ENCODE data around the gene CMYA5. TPM values are rescaled to one million over a fixed set of nuclear protein-coding genes. Genes with fewer than 3 reads are reported as not detected.

CMYA5 gene
- total RNA-seq, 2 experiments from 2014 or later: 0.13 to 0.16 TPM

DNA sequence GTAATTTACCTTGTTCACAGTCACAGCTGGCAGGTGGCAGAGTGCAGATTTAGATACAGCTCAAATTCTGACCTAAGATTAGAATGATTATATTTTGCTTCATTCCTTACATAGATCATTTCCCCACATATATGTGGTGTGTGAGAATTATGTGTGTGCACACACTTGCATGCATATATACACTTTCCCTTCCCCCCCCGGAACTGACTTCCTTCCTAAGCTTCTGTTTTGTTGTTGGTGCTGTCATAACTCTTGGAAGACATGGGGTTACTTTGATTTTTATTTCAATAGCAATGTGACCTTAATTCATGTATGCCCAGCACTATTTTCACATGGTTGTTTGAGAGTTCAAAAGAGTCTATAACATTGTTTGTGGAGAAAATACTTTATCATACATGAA is 112.8 kb downstream of the CMYA5 start:
- no peaks in the 10 kb centered on the region for H3K9me3 Mint-ChIP-seq
- DNase-seq (no peak), ATAC-seq (no peak)
- no peak overlapping the region for H3K4me3 Mint-ChIP-seq
- peaks cover 16% of the 10 kb centered on the region for H3K4me1 Mint-ChIP-seq (ENCODE audit: low read depth)
- intact Hi-C loops (cut with micrococcal nuclease): no loop called here
- CTCF ChIA-PET: interaction anchor here (0.6 to 2.2 kb wide), 4 partner anchors 17 to 738 kb away, joined by 3 to 8 read pairs (median 3); no protein-coding TSS in a partner anchor
- no peak overlapping the region for H3K27ac Mint-ChIP-seq
- H3K36me3 Mint-ChIP-seq (ENCODE audit: low read depth): no peaks in the 10 kb centered on the region
- TF ChIP-seq, protein P1, sequence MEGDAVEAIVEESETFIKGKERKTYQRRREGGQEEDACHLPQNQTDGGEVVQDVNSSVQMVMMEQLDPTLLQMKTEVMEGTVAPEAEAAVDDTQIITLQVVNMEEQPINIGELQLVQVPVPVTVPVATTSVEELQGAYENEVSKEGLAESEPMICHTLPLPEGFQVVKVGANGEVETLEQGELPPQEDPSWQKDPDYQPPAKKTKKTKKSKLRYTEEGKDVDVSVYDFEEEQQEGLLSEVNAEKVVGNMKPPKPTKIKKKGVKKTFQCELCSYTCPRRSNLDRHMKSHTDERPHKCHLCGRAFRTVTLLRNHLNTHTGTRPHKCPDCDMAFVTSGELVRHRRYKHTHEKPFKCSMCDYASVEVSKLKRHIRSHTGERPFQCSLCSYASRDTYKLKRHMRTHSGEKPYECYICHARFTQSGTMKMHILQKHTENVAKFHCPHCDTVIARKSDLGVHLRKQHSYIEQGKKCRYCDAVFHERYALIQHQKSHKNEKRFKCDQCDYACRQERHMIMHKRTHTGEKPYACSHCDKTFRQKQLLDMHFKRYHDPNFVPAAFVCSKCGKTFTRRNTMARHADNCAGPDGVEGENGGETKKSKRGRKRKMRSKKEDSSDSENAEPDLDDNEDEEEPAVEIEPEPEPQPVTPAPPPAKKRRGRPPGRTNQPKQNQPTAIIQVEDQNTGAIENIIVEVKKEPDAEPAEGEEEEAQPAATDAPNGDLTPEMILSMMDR (IDR thresholded peaks at IDR 0.05): no peak
- H3K27me3 Mint-ChIP-seq: no peaks in the 10 kb centered on the region
- POLR2A ChIA-PET: no interaction called here

DNA sequence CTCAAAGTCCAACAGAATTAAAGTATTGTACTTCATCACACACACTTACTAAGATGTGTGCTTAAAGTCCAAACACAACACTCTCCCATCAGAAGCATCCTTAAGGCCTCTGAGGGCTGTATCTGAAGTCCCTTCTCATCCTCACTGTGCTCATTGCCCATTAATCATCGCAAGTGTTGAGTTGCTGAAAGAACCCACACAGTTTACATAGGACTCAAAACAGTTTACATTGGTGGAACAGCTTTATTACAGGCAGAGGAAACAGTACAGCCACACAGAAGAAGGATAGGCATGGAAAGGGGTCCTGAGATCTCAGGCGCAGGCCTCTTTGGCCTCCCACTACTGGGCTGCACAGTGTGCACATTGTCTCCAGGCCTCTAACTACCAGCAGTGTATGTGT is 113.4 kb downstream of the CMYA5 start:
- no peak for ATAC-seq
- Mint-ChIP-seq H3K4me3 (no peak overlapping the region), H3K36me3 (ENCODE audit: low read depth) (no peaks in the 10 kb centered on the region), H3K4me1 (ENCODE audit: low read depth) (peaks cover 16% of the 10 kb centered on the region), H3K27ac (no peak overlapping the region), H3K27me3 (no peaks in the 10 kb centered on the region), H3K9me3 (no peaks in the 10 kb centered on the region)
- intact Hi-C loops (cut with micrococcal nuclease): no loop called here
- ChIA-PET CTCF (interaction anchor here (0.6 to 2.2 kb wide), 3 partner anchors 16 to 739 kb away, joined by 3 to 8 read pairs (median 3); no protein-coding TSS in a partner anchor), POLR2A (no interaction called here)
- DNase-seq: no peak
- TF ChIP-seq, protein P1 (IDR thresholded peaks at IDR 0.05): no peak

DNA sequence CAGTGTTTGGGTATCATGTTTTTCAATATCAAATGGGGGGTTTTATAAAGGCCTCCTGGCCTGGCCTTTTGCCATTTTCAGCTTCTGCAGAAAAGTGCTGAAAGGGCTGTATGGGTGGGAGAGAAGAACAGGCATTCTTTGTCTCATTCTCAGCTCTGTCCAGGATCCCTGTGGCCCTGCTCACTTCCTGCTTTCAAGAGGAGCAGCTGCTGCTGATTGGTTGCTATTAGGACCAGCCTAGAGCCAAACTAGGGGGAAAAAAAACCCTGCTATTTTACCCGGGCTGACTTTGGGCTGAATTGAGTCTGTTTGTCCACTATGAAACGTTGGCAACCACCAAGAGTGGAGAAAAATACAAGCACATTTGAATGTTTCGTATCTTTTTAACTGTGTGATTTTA is 117.1 kb downstream of the CMYA5 start:
- CTCF ChIA-PET: interaction anchor here (1.1 kb wide), 1 partner anchor 260 kb away, joined by 3 read pairs; no protein-coding TSS in a partner anchor
- POLR2A ChIA-PET: no interaction called here
- intact Hi-C loops (cut with micrococcal nuclease): no loop called here

DNA sequence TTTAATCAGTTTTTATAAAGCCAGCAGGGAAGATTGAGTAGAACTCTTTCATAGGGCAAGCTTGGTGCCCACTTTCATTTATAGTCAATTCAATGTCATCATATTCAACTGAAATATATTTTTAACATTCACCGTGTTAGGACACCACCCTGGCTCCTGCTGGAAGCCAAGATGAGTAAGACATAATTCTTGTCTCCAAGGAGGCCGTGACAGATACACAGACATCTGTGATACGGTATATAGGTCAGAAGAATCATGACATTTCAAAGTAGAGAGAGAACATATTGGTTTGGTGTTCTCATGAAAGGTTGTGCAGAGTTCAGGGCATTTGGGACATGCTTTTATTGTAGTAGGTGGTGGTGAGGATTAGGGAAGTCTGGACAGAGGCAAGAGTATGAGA is 120.1 kb downstream of the CMYA5 start:
- no peaks in the 10 kb centered on the region for H3K36me3 Mint-ChIP-seq (ENCODE audit: low read depth)
- H3K4me3 Mint-ChIP-seq: no peak overlapping the region
- intact Hi-C loops (cut with micrococcal nuclease): no loop called here
- ChIA-PET POLR2A (no interaction called here), CTCF (no interaction called here)
- no peaks in the 10 kb centered on the region for H3K9me3 Mint-ChIP-seq
- ATAC-seq: no peak
- TF ChIP-seq, protein P1 (IDR thresholded peaks at IDR 0.05): no peak
- H3K27ac Mint-ChIP-seq: no peak overlapping the region
- H3K27me3 Mint-ChIP-seq: no peaks in the 10 kb centered on the region
- DNase-seq: no peak
- no peaks in the 10 kb centered on the region for H3K4me1 Mint-ChIP-seq (ENCODE audit: low read depth)

More for the DNA sequence above, 117.1 kb downstream of the CMYA5 start:
- Mint-ChIP-seq H3K4me3 (no peak overlapping the region), H3K4me1 (ENCODE audit: low read depth) (peaks cover 10% of the 10 kb centered on the region), H3K27me3 (no peaks in the 10 kb centered on the region), H3K9me3 (no peaks in the 10 kb centered on the region), H3K27ac (no peak overlapping the region), H3K36me3 (ENCODE audit: low read depth) (no peaks in the 10 kb centered on the region)
- DNase-seq (no peak), ATAC-seq (no peak)
- TF ChIP-seq, protein P1 (IDR thresholded peaks at IDR 0.05): no peak

DNA sequence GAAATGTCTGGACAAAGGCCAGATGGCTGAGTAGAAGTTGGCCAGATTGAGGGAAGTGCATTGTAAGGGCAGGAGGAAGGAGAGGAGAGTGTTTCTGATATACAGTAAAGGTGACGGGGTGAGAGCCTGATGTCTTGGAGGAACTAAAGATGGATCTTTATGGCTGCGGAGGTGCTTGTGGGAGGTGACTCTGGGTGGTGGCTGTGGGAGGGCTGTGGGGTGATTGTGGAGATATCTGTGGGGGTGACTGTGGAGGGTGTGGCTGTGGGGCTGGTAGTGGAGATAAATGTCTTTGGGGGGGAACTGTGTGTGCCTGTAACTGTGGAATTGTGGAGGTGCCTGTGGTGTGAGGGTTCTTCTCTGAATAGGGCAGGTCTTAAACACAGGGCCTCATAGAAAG is 121.4 kb downstream of the CMYA5 start:
- Mint-ChIP-seq H3K27me3 (no peaks in the 10 kb centered on the region), H3K27ac (no peak overlapping the region), H3K4me3 (no peak overlapping the region), H3K36me3 (ENCODE audit: low read depth) (no peaks in the 10 kb centered on the region), H3K9me3 (no peaks in the 10 kb centered on the region), H3K4me1 (ENCODE audit: low read depth) (no peaks in the 10 kb centered on the region)
- ChIA-PET POLR2A (no interaction called here), CTCF (no interaction called here)
- DNase-seq: no peak
- intact Hi-C loops (cut with micrococcal nuclease): no loop called here
- TF ChIP-seq, protein P1 (IDR thresholded peaks at IDR 0.05): no peak
- no peak for ATAC-seq
